Loucy (cell line): ENCODE measurements around the gene SCARF1.

ENCODE experiments used
- H2AFZ ChIP-seq: fragments of 200-600 bp; sonication (generic); 2 replicates; pipeline ENCODE4 v1.6.0; 2016; ENCODE audit warnings: antibody characterized with exemption, mild to moderate bottlenecking, low read length, moderate library complexity
- H3F3A ChIP-seq: fragments of 200-600 bp; 2 replicates; pipeline ENCODE4 v1.6.0; 2016; ENCODE audit warnings: antibody characterized with exemption, low read depth, mild to moderate bottlenecking
- H3K27me3 ChIP-seq: fragments of 200-600 bp; sonication (generic); 2 replicates; pipeline ENCODE4 v1.6.1; 2014; ENCODE audit warnings: low read length, mild to moderate bottlenecking; ENCODE audit not compliant: insufficient read depth, poor library complexity, severe bottlenecking
- H3K36me3 ChIP-seq: fragments of 200-600 bp; sonication (generic); 2 replicates; pipeline ENCODE4 v1.6.1; 2016; ENCODE audit warnings: low read length; ENCODE audit not compliant: insufficient read depth
- H3K4me1 ChIP-seq: fragments of 200-600 bp; sonication (generic); 2 replicates; pipeline ENCODE4 v1.5.1; 2014; ENCODE audit warnings: low read length, mild to moderate bottlenecking; ENCODE audit not compliant: insufficient read depth, poor library complexity, severe bottlenecking
- H3K4me2 ChIP-seq: fragments of 200-600 bp; sonication (generic); 2 replicates; pipeline ENCODE4 v1.6.0; 2014; ENCODE audit warnings: antibody characterized with exemption, low read length, low read depth, mild to moderate bottlenecking; ENCODE audit not compliant: poor library complexity, severe bottlenecking
- H3K4me3 ChIP-seq: fragments of 200-600 bp; sonication (generic); 2 replicates; pipeline ENCODE4 v1.5.1; 2014; ENCODE audit warnings: low read length, mild to moderate bottlenecking, mixed read lengths; ENCODE audit not compliant: poor library complexity, severe bottlenecking
- H3K79me2 ChIP-seq: fragments of 200-600 bp; sonication (generic); 2 replicates; pipeline ENCODE4 v1.6.1; 2014; ENCODE audit warnings: low read length; ENCODE audit not compliant: insufficient read depth
- H3K9ac ChIP-seq: fragments of 200-600 bp; sonication (generic); 2 replicates; pipeline ENCODE4 v1.6.0; 2014; ENCODE audit warnings: mild to moderate bottlenecking, low read depth, low read length, moderate library complexity; ENCODE audit not compliant: poor library complexity, severe bottlenecking
- H3K9me2 ChIP-seq: fragments of 200-600 bp; sonication (generic); replicated peaks from 2 replicates; pipeline ENCODE4 v1.6.1; 2016; ENCODE audit warnings: low read depth, low read length, mixed read lengths
- H3K9me3 ChIP-seq: fragments of 200-600 bp; sonication (generic); 2 replicates; pipeline ENCODE4 v1.6.1; 2014; ENCODE audit warnings: mild to moderate bottlenecking, antibody characterized with exemption, low read length, low read depth; ENCODE audit not compliant: insufficient read depth
- H4K20me1 ChIP-seq: fragments of 200-600 bp; sonication (generic); 2 replicates; pipeline ENCODE4 v1.6.0; 2014; ENCODE audit warnings: antibody characterized with exemption, low read length, mild to moderate bottlenecking; ENCODE audit not compliant: insufficient read depth, poor library complexity, severe bottlenecking
- EZH2phosphoT487 ChIP-seq: fragments of 200-600 bp; IDR thresholded peaks from 2 replicates; pipeline ENCODE4 v1.6.1; 2018; ENCODE audit warnings: antibody characterized with exemption, mild to moderate bottlenecking, moderate library complexity, borderline replicate concordance
- TF ChIP-seq, protein P1 (sequence below): fragments of 200-600 bp; sonication (generic); conservative IDR thresholded peaks from 2 replicates; pipeline ENCODE4 v1.5.1; 2014; ENCODE audit warnings: mild to moderate bottlenecking, antibody characterized with exemption, low read length

The SCARF1 gene

DNA sequence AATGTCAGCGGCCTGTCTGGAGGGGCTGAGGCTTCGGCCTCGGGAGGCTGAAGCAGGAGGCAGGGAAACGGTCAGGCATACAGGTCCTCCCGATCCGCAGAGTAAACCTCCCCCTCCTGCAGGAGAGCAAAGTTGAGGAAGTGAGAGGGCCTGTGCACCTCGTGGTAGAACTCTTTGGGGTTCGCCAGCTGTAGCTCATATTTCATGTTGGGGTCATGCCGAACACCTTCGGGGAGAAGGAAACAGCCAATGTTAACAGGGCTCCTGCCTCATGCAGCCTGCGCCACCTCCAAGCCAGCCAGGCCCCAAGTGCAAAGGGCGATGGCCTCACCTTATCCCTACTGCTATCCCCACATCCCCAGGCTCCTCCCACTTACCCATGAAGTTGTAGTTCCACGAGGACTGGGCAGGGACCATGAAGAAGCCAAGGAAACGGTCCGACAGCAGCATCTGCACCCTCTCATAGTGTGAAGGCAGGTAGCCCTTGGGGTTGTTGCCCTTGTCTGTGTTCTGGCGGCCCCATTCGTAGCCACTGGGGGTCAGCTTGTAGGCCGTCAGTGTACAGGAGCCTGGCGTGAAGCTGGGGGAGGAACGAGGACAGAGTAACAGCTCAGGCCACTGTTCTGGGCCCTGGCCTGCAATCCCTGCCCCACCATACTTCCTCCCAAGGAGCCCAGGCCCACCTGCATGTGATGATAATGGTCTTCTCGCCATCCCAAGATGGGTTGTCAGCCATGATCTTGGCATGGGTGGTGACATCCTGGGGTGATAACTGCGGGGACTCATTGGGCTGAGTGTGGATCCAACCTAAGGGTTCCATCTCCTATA is 5.4 kb upstream of the SCARF1 start:
- Histone ChIP-seq H4K20me1 (peaks cover 4% of the 10 kb centered on the region), H3K79me2 (no peaks in the 10 kb centered on the region), H2AFZ (no peak overlapping the region), H3K4me3 (no peak overlapping the region), H3K27me3 (no peaks in the 10 kb centered on the region), H3K36me3 (peaks cover 58% of the 10 kb centered on the region), H3K9ac (no peak overlapping the region), H3K9me3 (no peaks in the 10 kb centered on the region), H3K4me2 (no peak overlapping the region), H3K4me1 (peaks cover 6% of the 10 kb centered on the region), H3F3A (no peaks in the 10 kb centered on the region; the same call in 1 of the 2 replicates), H3K9me2 (no peaks in the 10 kb centered on the region)
- no peak for TF ChIP-seq EZH2phosphoT487
- TF ChIP-seq, protein P1, sequence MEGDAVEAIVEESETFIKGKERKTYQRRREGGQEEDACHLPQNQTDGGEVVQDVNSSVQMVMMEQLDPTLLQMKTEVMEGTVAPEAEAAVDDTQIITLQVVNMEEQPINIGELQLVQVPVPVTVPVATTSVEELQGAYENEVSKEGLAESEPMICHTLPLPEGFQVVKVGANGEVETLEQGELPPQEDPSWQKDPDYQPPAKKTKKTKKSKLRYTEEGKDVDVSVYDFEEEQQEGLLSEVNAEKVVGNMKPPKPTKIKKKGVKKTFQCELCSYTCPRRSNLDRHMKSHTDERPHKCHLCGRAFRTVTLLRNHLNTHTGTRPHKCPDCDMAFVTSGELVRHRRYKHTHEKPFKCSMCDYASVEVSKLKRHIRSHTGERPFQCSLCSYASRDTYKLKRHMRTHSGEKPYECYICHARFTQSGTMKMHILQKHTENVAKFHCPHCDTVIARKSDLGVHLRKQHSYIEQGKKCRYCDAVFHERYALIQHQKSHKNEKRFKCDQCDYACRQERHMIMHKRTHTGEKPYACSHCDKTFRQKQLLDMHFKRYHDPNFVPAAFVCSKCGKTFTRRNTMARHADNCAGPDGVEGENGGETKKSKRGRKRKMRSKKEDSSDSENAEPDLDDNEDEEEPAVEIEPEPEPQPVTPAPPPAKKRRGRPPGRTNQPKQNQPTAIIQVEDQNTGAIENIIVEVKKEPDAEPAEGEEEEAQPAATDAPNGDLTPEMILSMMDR: no peak

DNA sequence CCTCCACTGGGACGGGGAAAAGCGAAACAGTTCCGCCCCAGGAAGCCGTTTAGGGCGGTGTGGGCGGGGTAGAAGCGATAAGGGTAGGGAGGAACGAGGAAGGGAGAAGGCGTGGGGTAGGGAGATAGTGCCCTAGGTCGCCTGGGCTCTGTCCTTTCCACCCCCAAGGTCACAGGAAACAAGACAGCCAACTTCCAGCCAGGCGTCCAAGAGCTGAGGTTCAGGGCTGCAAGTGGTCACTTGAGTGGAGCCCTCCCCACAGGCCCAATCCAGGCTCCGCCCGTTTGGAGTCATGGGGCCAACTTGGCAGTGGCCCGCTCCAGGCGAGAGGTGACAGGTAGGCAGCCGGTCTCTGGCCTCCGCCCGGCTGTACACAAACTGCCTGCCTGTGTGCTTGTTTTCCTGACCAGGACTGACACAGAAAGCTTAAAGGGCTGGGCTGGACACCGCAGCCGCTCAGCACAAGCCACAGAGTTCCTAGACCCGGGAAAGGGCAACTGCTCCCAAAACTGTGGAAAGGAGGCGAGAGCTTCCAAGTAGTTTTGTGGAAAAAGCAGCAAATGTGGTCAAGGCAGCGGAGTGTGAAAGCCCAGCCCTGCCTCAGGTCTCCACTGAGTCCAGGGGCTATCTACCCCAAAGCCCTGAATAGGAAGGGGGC is 4.4 kb upstream of the SCARF1 start, which contains the start of gene RILP:
RILP (minus strand) TSS at position 23 of the 658 bp plus-strand sequence. CDS start 62 bp downstream, outside the sequence.
- H3K4me3 ChIP-seq: peak within 1 kb of the TSS; percentile 29
- H3K4me2 ChIP-seq: peak within 1 kb of the TSS; percentile 54
- peaks cover 4% of the 10 kb centered on the region for H4K20me1 ChIP-seq
- peaks cover 16% of the 10 kb centered on the region for H3K4me1 ChIP-seq
- H3K79me2 ChIP-seq: peaks cover 5% of the 10 kb centered on the region; the same call in 1 of the 2 replicates
- no peak within 1 kb of the TSS for H2AFZ ChIP-seq
- H3K36me3 ChIP-seq: peaks cover 51% of the 10 kb centered on the region; the same call in 1 of the 2 replicates
- H3K27me3 ChIP-seq: no peaks in the 10 kb centered on the region
- no peaks in the 10 kb centered on the region; the same call in 1 of the 2 replicates for H3F3A ChIP-seq
- no peaks in the 10 kb centered on the region for H3K9me2 ChIP-seq
- TF ChIP-seq EZH2phosphoT487: no peak
- TF ChIP-seq, protein P1: no peak
- H3K9ac ChIP-seq: peak within 1 kb of the TSS; percentile 47
- no peaks in the 10 kb centered on the region for H3K9me3 ChIP-seq

DNA sequence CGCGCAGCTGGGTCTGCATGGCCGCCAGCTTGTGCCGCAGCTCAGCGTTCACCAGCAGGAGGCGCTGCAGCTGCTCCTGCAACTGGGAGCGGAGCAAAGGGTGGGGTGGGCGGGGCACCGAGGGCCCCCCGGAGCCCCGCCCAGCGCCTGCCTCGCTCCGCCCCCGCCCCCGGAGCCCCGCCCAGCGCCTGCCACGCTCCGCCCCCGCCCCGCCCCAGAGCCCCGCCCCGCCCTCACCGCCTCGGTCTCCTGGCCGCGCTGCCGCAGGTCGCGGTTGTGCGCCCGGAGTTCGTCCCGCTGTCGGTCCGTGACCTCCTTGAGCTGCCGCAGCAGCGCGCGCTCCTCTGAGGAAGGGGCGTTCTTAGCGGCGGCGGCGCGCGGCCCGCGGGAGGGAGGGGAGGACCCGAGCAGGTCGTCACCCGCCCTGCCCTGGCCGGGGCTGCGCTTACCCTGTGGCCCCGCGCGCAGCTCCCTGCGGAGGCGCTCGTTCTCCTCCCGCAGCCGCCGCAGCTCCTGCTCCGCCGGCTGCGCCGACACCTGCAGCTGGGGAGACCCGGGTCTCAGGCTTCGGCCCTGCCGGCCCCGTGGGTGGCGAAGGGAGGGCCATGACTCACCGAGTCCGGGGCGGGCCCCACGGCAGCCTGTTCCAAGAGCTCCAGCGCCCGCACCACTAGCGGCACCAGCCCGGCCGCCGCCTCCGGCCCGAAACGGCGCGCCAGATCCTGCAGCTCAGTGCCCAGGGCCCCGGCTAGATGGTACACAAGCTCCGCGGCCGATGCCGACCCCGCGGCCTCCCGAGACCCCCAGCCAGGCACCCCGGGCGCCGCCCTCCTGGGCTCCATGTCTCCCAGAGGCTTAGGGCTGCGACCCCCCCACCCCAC is 3.7 kb upstream of the SCARF1 start:
- no peaks in the 10 kb centered on the region for H3K9me2 ChIP-seq
- no peak overlapping the region for H3K4me3 ChIP-seq
- TF ChIP-seq, protein P1: peak; percentile 55; the same call in 1 of the 2 replicates
- TF ChIP-seq EZH2phosphoT487: no peak
- no peak overlapping the region for H3K9ac ChIP-seq
- H3K4me2 ChIP-seq: no peak overlapping the region
- H3K27me3 ChIP-seq: no peaks in the 10 kb centered on the region
- no peaks in the 10 kb centered on the region for H3K9me3 ChIP-seq
- H3F3A ChIP-seq: no peaks in the 10 kb centered on the region; the same call in 1 of the 2 replicates
- peaks cover 5% of the 10 kb centered on the region for H4K20me1 ChIP-seq
- H3K36me3 ChIP-seq: peaks cover 43% of the 10 kb centered on the region; the same call in 1 of the 2 replicates
- H3K79me2 ChIP-seq: peaks cover 13% of the 10 kb centered on the region
- peaks cover 23% of the 10 kb centered on the region for H3K4me1 ChIP-seq
- no peak overlapping the region for H2AFZ ChIP-seq
